ENCODE results near the gene AKR1D1.

DNA sequence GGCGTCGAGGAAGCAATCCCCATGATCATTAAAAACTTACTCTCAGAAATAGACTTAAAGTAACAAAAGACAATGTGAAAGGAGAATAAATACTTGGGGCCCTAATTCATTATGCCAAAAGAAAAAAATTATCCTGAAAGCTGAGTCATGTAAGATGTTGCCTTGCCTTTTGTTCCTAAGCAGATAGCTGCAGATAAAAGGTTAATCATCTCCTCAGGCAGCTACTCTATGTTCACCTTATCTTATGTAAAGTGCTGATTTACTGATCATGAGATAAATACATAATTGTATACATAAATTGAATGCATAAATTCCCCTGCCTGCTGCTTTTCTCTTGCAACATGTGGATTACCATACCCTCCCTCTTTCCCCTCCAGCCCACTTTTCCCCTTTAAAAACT, 46.3 kb upstream of the AKR1D1 start:
- no peak for TF ChIP-seq CTCF (IDR thresholded peaks at IDR 0.05)
- TF ChIP-seq POLR2A (IDR thresholded peaks at IDR 0.05) = no peak
